Measurements from ENCODE around the gene NMNAT2. TPM values are rescaled to one million over a fixed set of nuclear protein-coding genes. Genes with fewer than 3 reads are reported as not detected.
"Not testable (repeated sequence)": the region's sequence is repeated elsewhere in the genome, so short reads cannot be mapped to it uniquely, and the experiment has no call there.

Gene NMNAT2
- total RNA-seq, 1 experiment from 2014 or later: 1.3 TPM

DNA sequence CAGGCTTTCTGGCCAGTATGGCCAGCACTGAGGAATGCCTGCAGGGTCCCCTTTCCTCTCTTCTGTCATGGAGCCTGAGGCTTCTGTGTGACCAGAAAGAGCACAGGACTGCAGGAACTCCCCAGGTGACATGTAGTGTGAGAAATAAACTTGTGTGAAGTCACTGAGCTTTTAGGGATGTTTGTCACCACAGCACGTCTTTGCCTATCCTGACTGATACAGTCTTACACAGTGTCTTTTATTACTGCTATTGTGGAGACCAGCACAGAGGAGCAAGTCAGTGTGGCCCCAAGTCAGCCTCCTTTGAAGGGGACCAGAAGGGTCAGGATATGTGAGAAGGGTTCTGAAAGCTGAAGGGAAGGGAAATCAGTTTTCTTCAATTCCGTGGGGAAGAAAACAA, 129.6 kb downstream of the NMNAT2 start:
- no peak for DNase-seq (ENCODE audit: low read depth)

DNA sequence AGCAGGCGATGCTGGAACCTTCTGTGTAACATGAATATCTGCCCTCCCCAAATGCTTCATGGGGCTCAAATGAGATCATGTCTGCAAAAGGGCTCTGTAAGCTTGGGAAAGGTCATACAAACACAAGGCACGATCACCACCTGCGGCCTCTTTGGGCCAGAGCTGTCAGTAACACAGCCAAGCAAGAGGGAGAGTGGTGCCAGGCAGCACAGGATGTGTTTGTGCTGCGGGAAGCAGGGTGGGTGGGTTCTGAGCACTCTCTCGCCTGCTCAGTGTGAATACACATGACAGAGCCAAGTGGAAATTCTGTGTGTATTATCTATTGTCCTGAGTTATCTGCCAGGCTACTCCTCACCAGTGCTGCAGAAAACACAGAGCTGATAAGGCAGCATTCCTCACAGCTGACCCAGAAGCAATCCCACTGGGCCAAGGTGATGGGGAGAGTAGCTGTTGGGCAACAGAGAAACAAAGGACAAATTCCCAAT, 130.9 kb downstream of the NMNAT2 start:
- DNase-seq (ENCODE audit: low read depth): no peak

DNA sequence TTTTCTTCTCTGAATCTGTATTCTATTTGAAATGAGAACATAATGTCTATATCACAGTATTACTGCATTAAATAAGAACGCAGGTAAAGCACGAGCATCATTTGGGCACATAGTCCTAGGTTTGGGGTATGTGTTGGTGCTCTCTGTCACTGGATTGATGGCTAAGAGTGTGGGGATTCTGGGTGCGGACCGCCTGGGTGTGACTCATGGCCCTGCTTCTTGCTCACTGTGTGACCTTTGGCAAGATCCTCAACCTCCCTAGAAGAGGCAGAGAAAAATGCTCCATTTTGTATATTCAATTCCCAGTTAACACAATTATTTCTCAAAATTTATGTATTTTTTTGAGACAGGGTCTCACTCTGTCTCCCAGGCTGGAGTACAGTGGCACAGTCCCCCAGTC, 132.4 kb downstream of the NMNAT2 start:
- no peak for DNase-seq (ENCODE audit: low read depth)

DNA sequence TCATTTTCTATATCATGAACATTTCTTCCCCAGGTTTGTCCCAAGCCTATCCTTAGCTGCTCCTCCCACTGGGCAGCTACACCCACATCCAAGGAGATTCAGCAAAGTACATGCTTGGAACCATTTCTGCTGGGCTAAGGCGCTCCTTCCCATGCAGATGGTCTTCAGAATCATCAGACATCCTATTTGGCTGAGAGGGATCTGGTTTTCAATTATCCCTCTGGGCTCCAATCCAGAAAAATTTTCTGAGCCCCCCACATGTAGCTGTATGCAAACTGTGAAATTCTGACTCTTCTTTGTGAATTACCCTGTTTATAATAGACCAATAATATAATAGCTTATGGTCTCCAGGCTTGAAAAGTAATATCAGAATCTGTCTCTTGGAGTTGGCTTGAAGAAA, 132.9 kb downstream of the NMNAT2 start:
- DNase-seq (ENCODE audit: low read depth): no peak

DNA sequence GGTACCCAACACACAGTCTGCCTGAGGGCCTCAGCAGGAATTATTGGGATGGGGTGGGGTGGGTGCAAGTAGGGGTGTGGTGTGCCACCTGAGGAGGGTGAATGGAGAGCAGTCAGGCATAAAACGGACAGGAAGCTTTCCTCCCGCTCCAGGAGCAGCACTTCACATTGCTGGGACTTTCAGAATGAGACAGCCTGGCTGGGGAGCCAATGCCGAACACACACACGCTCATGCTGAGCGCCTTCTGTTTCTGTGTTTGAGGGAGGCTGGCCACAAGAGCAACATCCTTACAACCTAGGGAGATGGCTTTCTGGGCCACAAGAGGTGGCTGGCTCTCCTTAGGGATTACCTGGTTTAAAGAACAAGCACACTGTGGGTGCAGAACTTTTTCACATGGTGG, 134.1 kb downstream of the NMNAT2 start:
- DNase-seq (ENCODE audit: low read depth): no peak

DNA sequence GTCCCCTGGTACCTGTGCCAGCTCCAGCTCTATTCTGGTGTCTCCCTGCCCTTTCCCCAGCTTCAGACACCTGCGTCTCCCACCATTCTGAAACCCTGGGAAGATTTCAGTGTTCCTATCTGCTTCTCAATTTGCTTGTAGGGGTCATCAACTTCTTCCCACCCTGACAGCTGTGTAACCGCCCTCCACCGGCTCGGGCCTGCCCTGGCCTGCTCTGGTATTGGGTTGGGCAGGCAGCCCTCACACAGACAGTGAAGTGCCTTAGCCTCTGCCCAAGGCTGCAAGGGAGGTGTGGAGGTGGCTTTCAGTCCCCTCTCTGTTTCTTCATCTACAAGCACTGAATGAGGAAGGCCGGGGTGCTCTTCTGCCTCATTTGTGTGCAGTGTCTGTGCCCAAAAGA, 134.9 kb downstream of the NMNAT2 start:
- no peak for DNase-seq (ENCODE audit: low read depth)

DNA sequence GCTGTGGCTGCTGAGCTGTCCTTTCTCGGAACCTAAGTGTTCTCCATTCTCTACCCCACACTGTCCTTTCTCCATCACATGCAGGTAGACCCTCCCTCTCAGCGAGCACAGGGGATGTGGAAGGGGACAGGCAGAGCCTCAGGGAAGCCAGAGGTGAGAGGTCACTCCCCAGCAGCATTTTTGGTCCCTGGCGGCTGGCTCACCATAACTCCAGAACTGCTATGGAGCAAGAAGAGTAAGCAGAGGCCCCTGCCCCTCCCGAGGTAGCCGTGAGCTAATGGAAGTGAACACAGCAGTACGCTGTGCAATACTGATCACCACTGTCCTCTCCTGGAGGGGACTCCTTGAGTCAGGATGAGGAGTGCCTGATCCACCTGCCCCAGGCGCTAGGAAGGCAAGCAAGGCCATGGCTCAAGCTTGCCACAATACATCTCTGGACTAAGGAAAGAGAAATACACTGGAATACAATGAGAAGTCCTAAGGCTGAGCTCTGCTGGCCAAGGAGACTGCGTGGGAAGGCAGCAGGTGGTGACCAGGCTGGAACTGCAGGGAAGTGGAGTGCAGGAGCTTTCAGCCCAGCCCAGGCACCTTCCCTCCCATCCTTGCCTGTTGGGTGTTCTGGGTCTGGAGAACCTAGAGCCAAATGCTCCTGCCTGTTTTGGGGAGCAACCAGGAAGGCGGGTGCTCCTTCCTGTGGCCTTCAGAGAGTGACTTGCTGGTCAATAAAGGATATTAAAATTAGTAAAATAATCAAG, 135.9 kb downstream of the NMNAT2 start:
- DNase-seq (ENCODE audit: low read depth): no peak

DNA sequence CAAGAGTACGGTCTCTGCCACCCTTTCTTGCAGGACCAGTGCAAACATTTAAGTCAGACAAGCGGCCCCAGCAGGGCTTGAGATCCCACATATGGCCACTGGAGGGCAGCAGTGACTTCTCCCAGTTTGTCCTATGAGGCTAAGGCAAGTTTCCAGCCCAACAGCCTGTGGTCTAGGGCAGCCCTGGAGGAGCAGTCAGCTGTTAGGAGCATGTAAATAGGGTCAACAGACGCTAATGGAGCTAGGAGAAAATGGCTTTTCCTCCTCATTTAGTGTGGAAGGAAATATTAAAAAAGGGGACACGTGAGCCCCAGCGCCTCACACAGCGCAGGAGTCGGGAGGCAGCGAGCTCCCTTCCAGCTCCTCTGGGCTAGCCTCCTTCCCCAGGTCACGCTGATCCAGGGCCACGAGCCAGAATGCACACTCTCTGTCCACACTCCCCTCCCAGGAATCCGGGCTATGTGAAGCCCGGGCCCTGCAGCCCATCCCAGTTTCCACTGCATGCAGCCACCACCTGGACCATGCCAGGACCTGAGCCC, 136.6 kb downstream of the NMNAT2 start:
- DNase-seq (ENCODE audit: low read depth): peak; percentile 96

DNA sequence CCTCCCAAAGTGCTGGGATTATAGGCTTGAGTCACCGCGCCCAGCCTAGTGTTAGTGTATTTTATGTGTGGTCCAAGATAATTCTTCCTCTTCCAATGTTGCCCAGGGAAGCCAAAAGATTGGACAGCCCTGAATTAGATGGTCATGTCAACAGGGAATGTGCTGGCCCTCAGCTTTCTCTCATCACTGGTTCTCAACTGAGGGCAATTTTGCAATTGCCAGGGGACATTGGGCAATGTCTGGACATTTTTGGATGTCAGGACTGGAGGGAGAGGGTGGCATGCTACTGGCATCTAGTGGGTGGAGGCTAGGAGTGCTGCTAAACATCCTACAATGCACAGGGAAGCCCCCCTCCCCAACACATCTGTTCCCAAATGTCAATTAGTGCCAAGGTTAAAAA, 137.1 kb downstream of the NMNAT2 start:
- peak; percentile 93 for DNase-seq (ENCODE audit: low read depth)

DNA sequence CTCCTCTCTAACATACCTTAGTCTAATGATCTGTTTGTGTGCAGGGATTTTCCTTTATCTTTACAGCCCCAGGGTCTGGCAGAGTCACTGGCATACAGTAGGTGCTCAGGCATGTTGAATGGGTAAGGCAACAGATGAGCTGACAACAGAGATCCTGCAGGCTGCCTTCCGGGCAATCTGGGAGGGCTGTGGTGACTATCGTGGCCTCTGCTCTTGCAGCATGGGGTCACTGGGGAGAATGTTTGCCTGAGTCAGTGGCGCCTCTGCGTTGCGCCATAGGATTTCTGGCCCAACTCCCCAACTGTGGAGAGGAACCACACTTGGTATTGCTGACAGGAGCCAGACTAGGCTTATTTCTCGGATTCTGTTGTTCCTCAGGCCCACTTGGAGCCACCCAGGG, 138.3 kb downstream of the NMNAT2 start:
- peak; percentile 91 for DNase-seq (ENCODE audit: low read depth)

DNA sequence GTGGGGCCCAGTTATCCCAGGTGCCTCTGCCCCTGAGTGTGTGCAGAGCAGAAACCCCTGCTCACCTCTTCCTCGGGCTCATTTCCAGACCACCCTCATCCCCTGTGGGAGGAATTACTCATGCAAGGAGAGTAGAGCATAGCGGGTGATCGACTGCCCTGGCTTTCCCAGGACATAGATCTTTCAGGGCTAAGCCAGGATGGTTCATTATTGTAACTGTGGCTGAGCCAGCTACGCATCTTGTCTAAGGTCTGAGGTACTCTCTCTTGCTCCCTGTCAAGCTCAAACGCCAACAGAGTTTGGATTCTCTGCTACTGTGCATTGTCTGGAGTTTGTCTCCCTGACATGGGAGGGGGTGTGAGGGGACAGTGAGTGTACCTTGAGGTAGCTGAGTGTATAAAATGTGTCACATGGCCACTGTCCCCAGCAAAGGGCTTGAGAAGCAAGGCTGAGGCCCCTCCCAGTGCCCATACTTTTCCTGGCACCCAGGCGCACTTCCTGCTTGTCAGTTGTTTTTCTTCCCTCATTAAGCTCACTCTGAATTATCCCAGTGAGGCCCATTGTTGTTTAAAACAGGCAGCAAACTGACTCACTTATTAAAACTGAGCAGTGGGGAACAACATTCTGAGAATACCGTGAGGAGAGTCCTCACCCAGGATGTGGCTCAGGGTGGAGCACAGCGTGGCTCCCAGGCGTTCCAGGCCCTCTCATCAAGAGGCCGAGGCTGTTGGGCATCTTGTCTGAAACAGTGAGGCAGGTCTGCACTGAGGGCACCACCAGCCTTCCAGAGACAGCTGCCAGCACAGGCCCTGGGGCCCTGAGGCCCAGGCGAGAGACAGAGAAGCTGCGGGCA, 139.2 kb downstream of the NMNAT2 start:
- peak; percentile 91 for DNase-seq (ENCODE audit: low read depth)

DNA sequence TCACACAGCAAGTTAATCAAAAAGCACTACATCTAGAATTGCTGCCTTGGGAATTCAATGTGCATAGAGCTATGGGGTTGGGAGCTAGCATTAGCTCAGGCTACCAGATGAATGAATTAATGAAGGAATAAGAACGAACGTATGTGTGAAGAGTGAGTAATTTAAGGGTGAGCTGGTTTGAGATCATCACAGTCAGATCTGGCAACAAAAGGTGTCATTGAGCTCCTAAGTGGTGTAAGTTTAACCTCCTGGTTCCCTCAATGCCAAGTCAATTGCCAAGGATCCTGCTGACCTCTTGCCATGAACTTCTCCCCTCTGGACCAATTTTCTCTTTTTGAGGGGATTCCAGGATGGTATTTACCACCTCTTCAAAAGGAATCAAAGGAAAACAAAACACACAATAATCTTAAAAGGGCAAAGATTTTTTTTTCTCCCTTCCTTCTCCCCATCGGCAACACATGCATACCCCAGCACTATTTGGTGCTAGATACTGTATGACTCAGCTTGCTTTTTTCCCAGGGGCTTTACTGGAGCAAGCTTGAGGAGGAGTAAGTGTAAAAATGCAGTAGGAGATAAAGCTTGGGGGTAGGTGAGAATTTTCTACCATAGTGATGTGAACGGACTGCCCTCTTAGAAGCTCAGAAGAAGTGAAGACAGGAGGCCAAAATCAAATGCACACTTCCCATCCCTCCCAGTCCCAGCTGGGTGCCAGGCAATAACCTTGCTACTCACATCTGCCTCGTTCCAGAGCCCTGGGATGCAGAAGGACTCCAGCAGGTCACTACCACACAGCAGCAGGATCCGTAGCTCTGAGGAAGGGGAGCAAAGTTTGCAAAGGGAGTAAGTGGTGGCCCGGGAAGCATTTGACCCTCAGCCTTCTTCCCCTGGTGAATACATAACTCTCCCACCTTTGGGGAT, 140.1 kb downstream of the NMNAT2 start:
- peak; percentile 80 for DNase-seq (ENCODE audit: low read depth)

DNA sequence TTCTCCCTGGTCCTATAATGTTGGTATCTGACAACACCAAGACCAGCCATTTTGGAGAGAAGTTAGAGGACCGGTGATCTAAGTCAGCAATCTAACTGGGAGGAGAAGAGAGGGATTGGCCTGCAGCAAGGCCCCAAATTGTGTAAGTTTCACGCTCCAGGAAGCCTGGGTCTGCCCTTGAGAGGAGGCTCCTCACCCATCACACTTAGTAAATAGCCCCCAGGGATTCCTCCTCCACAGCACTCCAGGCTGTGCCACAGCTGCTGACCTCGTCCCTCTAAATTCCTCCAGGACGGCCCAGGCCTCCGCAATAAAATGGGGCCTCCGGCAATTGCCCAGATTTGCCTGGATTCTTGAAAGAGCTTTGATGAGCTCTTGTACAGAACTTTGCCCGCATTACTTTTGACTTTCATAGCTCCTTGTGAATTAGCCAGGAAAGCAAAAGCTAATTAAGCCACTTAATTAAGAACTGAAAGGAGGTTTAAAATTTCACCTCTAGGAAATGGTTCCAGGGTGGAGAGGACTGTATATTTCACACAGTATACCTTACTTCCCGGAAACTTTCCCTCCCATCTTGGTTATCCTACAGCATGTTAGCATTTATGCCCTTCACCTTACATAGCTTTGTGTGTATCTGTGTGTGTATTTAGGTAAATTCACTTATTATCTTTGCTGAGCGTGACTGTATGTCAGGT, 141.6 kb downstream of the NMNAT2 start:
- no peak for DNase-seq (ENCODE audit: low read depth)

DNA sequence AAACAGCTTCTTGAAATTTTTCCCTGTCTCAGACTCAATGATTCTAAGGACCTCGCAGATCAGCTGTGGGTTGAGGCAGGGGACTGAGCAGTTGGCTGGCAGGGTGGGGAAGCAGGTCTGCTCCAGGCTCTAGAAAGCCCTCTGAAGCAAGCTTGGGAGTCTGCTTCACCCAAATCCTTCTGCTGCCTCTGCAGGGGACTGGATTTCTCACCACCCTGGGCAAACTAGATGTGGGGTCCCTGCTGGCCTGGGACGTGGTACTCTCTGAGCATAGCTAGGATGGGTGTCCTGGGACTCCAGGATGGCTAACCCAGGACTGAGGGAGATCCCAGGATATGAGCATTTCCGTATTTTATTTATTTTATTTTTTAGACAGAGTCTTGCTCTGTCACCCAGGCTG, 142.9 kb downstream of the NMNAT2 start:
- DNase-seq (ENCODE audit: low read depth): no peak

DNA sequence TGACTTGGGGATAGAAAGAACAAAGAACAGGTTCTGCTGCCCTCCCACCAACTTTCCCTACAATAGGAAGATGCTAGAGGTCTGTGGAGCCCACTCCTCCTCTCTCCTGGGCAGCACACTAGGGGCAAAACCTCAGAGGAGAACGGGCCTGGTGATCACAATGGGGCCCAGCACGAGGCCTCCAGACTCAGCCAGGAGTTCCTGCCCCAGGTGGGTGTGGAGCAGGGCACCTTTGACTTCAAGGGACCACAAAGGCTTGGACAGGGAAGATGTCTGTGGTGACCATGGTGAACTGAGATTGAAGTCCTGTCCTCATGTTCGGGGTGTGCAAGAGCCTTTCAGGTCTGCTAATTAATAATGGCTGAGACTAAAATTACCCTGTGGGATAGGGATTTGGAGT, 143.3 kb downstream of the NMNAT2 start:
- no peak for DNase-seq (ENCODE audit: low read depth)

DNA sequence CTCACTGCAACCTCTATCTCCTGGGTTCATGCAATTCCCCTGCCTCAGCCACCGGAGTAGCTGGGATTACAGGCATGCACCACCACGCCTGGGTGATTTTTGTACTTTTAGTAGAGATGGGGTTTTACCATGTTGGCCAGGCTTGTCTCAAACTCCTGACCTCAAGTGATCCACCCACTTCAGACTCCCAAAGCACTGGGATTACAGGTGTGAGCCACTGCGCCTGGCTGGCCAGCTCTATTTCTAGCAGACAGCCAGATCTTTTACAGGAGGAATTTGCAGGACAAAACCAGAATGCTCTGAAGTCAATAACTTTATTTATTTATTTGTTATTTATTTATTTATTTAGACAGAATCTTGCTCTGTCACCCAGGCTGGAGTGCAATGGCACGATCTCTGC, 144.2 kb downstream of the NMNAT2 start:
- not testable (repeated sequence) for DNase-seq (ENCODE audit: low read depth)

DNA sequence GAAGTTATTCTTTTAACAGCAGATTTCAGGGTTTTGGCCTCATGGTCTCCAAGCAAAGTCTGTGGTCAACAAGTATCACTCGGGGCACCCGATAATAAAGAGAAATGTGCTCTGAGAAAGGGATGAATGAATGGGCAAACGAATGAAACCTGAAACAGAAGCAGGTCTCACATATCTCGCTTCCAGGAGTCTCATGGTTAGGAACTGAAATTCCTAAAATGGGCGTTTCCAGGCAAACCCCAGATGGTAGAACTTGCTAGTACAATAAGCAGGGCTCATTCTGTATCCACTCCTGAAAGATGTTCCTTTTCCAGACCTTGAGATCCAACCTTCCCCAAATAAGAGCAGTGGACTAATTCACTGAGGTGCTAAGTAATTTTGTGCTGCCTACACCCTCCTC, 144.9 kb downstream of the NMNAT2 start:
- DNase-seq (ENCODE audit: low read depth): peak; percentile 58

DNA sequence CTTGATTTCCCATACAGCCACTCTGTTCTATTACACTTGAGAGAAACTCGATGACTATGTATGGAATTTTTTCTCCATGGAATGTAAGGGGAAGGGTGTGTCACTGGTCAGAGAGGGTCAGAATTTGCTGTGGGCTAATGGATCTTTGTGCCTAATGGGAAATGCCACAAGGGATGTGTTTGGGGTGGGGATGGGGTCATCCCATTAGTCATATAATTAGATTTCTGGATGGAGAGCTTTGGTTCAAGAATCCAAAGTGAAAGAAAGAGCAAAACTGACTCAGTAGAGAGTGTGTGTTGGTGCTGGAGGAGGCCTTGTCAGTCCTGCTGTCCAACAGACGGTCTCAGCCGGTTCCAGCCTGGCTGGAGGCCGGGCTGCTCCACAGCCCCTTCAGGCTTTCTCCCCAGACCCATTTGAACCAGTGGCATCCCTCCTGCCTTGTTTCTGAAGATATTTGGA, 145.8 kb downstream of the NMNAT2 start:
- peak; percentile 89 for DNase-seq (ENCODE audit: low read depth)

DNA sequence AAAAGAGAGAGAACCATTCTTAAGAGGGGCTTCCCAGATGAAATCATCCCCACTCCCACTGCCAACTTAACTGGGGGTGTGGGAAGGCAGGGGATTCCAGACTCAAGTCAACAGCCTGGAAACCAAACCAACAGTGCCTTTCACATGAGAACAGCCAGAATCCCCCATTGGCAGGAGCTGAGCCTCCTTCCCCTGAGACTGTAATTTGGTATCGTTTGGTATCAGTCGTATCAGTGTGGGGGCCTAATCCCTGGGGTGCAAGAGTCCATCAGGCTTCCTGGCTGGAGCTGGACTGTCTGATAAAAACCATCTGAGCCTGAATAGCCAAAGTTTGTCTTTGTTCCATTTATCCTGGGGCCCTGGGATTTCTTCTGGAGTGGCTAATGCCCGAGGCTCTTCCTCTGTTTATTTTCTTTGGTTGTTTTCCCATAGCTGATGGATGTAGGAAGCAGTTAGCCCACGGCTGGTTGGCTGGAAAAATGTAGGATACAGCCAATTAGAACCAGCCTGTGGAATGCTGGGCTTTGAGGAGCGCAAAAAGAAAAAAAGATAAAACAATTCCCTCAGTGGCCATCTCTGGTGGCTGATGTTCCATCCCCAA, 147.5 kb downstream of the NMNAT2 start:
- peak; percentile 74 for DNase-seq (ENCODE audit: low read depth)

Data from LHCN-M2 (cell line).